ENCODE results near the gene DZIP1. TPM values are rescaled to one million over a fixed set of nuclear protein-coding genes. Genes with fewer than 3 reads are reported as not detected.

Gene DZIP1
- total and polyA plus RNA-seq, 2 of the 13 experiments (the other 11 are each of a cell fraction or from before 2014, with no cell fraction given), result 11.0 to 36.7 TPM

DNA sequence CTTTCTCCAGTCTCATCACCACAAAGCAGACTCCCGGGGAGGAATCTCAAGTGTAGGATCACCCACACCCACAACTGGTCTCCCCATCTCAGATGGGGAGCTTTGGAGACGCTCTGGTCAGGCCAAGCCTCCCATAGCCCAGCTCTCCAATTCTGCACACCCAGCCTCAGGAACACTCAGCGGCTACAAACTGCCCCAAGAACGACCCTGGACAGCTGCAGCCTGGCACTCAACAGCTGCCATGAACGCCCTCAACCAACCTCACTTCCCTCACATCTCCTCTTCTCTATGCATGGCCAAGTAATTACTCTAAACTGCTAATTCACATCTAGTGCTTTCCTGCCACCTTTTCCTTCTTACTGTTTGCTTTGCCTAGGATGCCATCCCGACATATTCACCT lies 42.6 kb downstream of the DZIP1 start:
- FAIRE-seq, result no peak
- 96% methylated on average over 6 of the region's 6 CpGs for WGBS (ENCODE audit: low lambda C conversion rate)
- H3K36me3 ChIP-seq (replicated peaks in 1 of 2; ENCODE audit: control insufficient read depth in 1 of 2, insufficient read depth in 2 of 2, low read length in 2 of 2), result peaks cover 2 to 22% of the 10 kb centered on the region in 2 experiments; a peak in 4 of 5 replicates

DNA sequence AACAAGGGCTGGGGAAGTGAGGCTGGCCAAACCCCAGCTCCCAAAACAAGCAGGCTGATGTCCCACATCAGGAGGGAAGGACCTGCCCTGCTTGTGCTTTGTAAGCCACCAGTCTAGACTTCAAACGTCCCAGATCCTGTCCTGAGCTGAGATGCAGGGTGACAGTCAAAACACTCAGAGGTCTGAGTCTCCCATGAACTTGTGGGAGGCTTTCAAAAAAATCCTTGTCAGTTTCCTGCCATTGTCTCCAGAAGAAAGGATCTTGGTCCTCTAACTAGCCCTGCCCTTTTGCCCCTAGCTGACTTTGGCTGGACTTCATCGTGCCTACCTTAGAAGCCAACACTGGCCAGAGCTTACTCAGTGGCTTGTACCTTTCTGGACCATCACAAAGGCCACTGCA lies 43.3 kb downstream of the DZIP1 start:
- Histone ChIP-seq H3K9ac (ENCODE audit: insufficient read depth, low read depth, low read length) (no peak overlapping the region), H3K4me2 (ENCODE audit: low read depth, low read length) (no peak overlapping the region), H3K79me2 (ENCODE audit: insufficient read depth, low read length) (no peaks in the 10 kb centered on the region), H3K4me3 (replicated peaks in 1 of 3; ENCODE audit: insufficient read depth in 1 of 3, low read depth in 2 of 3, low read length in 3 of 3) (no peak overlapping the region), H3K36me3 (replicated peaks in 1 of 2; ENCODE audit: control insufficient read depth in 1 of 2, insufficient read depth in 2 of 2, low read length in 2 of 2) (peaks cover 2 to 22% of the 10 kb centered on the region in 2 experiments; a peak in 4 of 5 replicates), H3K27ac (ENCODE audit: extremely low read length, insufficient read depth, low read length) (no peak overlapping the region), H3K9me3 (ENCODE audit: low read length) (no peaks in the 10 kb centered on the region), H2AFZ (ENCODE audit: low read length) (no peak overlapping the region), H3K4me1 (ENCODE audit: insufficient read depth, low read length) (peaks cover 14% of the 10 kb centered on the region), H3K27me3 (ENCODE audit: control insufficient read depth in 1 of 2, insufficient read depth in 2 of 2, low read length in 2 of 2) (no peaks in the 10 kb centered on the region), H4K20me1 (ENCODE audit: insufficient read depth, low read length) (no peaks in the 10 kb centered on the region)
- no peak for ATAC-seq
- BruUV-seq (replicated peaks), result no TSS peak
- in situ Hi-C loops (cut with HindIII; ENCODE audit: extremely low pct_ligation_motif_present, low pct_unique_long_range_greater_than_20kb), result no loop called here
- TF ChIP-seq, protein P1, sequence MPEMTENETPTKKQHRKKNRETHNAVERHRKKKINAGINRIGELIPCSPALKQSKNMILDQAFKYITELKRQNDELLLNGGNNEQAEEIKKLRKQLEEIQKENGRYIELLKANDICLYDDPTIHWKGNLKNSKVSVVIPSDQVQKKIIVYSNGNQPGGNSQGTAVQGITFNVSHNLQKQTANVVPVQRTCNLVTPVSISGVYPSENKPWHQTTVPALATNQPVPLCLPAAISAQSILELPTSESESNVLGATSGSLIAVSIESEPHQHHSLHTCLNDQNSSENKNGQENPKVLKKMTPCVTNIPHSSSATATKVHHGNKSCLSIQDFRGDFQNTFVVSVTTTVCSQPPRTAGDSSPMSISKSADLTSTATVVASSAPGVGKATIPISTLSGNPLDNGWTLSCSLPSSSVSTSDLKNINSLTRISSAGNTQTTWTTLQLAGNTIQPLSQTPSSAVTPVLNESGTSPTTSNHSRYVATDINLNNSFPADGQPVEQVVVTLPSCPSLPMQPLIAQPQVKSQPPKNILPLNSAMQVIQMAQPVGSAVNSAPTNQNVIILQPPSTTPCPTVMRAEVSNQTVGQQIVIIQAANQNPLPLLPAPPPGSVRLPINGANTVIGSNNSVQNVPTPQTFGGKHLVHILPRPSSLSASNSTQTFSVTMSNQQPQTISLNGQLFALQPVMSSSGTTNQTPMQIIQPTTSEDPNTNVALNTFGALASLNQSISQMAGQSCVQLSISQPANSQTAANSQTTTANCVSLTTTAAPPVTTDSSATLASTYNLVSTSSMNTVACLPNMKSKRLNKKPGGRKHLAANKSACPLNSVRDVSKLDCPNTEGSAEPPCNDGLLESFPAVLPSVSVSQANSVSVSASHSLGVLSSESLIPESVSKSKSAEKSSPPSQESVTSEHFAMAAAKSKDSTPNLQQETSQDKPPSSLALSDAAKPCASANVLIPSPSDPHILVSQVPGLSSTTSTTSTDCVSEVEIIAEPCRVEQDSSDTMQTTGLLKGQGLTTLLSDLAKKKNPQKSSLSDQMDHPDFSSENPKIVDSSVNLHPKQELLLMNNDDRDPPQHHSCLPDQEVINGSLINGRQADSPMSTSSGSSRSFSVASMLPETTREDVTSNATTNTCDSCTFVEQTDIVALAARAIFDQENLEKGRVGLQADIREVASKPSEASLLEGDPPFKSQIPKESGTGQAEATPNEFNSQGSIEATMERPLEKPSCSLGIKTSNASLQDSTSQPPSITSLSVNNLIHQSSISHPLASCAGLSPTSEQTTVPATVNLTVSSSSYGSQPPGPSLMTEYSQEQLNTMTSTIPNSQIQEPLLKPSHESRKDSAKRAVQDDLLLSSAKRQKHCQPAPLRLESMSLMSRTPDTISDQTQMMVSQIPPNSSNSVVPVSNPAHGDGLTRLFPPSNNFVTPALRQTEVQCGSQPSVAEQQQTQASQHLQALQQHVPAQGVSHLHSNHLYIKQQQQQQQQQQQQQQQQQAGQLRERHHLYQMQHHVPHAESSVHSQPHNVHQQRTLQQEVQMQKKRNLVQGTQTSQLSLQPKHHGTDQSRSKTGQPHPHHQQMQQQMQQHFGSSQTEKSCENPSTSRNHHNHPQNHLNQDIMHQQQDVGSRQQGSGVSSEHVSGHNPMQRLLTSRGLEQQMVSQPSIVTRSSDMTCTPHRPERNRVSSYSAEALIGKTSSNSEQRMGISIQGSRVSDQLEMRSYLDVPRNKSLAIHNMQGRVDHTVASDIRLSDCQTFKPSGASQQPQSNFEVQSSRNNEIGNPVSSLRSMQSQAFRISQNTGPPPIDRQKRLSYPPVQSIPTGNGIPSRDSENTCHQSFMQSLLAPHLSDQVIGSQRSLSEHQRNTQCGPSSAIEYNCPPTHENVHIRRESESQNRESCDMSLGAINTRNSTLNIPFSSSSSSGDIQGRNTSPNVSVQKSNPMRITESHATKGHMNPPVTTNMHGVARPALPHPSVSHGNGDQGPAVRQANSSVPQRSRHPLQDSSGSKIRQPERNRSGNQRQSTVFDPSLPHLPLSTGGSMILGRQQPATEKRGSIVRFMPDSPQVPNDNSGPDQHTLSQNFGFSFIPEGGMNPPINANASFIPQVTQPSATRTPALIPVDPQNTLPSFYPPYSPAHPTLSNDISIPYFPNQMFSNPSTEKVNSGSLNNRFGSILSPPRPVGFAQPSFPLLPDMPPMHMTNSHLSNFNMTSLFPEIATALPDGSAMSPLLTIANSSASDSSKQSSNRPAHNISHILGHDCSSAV (CRISPR knock-in tag; IDR thresholded peaks at IDR 0.05; ENCODE audit: borderline replicate concordance), result no peak
- TF ChIP-seq MEF2D (CRISPR knock-in tag; IDR thresholded peaks at IDR 0.05), result no peak
- TF ChIP-seq, protein P2, sequence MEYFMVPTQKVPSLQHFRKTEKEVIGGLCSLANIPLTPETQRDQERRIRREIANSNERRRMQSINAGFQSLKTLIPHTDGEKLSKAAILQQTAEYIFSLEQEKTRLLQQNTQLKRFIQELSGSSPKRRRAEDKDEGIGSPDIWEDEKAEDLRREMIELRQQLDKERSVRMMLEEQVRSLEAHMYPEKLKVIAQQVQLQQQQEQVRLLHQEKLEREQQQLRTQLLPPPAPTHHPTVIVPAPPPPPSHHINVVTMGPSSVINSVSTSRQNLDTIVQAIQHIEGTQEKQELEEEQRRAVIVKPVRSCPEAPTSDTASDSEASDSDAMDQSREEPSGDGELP (IDR thresholded peaks at IDR 0.05; ENCODE audit: borderline replicate concordance, low read depth), result no peak
- WGBS (ENCODE audit: low lambda C conversion rate), result 86% methylated on average over 1 of the region's 2 CpGs
- intact Hi-C loops (cut with micrococcal nuclease; ENCODE audit: unreplicated experiment), result no loop called here
- CTCF ChIA-PET (ENCODE audit: low intra/inter-chr PET ratio, low total read pairs), result no interaction called here
- POLR2A ChIA-PET, result no interaction called here
- FAIRE-seq, result no peak
- no peak for DNase-seq (ENCODE audit: low spot score)

More for the DNA sequence above, 42.6 kb downstream of the DZIP1 start:
- Histone ChIP-seq H3K9me3 (ENCODE audit: low read length) (no peaks in the 10 kb centered on the region), H3K9ac (ENCODE audit: insufficient read depth, low read depth, low read length) (no peak overlapping the region), H4K20me1 (ENCODE audit: insufficient read depth, low read length) (no peaks in the 10 kb centered on the region), H3K4me3 (replicated peaks in 1 of 3; ENCODE audit: insufficient read depth in 1 of 3, low read depth in 2 of 3, low read length in 3 of 3) (no peak overlapping the region), H3K27ac (ENCODE audit: extremely low read length, insufficient read depth, low read length) (no peak overlapping the region), H3K4me1 (ENCODE audit: insufficient read depth, low read length) (peaks cover 14% of the 10 kb centered on the region), H3K79me2 (ENCODE audit: insufficient read depth, low read length) (no peaks in the 10 kb centered on the region), H3K27me3 (ENCODE audit: control insufficient read depth in 1 of 2, insufficient read depth in 2 of 2, low read length in 2 of 2) (no peaks in the 10 kb centered on the region), H2AFZ (ENCODE audit: low read length) (no peak overlapping the region), H3K4me2 (ENCODE audit: low read depth, low read length) (no peak overlapping the region)
- no peak for DNase-seq (ENCODE audit: low spot score)
- intact Hi-C loops (cut with micrococcal nuclease; ENCODE audit: unreplicated experiment) (no loop called here), in situ Hi-C loops (cut with HindIII; ENCODE audit: extremely low pct_ligation_motif_present, low pct_unique_long_range_greater_than_20kb) (no loop called here)
- ATAC-seq, result no peak
- TF ChIP-seq ZNF660 (CRISPR knock-in tag; IDR thresholded peaks at IDR 0.05; ENCODE audit: borderline replicate concordance, low read depth), result no peak
- TF ChIP-seq HDAC1 (CRISPR knock-in tag; IDR thresholded peaks at IDR 0.05), result no peak
- TF ChIP-seq ZNF772 (CRISPR knock-in tag; IDR thresholded peaks at IDR 0.05), result no peak
- ChIA-PET POLR2A (no interaction called here), CTCF (ENCODE audit: low intra/inter-chr PET ratio, low total read pairs) (no interaction called here)
- no TSS peak for BruUV-seq (replicated peaks)

Data from HepG2 (cell line).